ENCODE results near the gene HOXB7. TPM values are rescaled to one million over a fixed set of nuclear protein-coding genes. Genes with fewer than 3 reads are reported as not detected.

Gene HOXB7
- total and polyA plus RNA-seq, 9 donors = 0.23 to 6.9 (median 1.3) TPM

- Histone ChIP-seq H3K9me3 (no peaks in the 10 kb centered on the region), H3K27me3 (no peaks in the 10 kb centered on the region), H3K36me3 (no peaks in the 10 kb centered on the region), H3K4me1 (ENCODE audit: insufficient read depth) (no peaks in the 10 kb centered on the region), H3K4me3 (no peak overlapping the region), H3K27ac (no peak overlapping the region)
- TF ChIP-seq POLR2A (IDR thresholded peaks at IDR 0.05) = no peak
- TF ChIP-seq CTCF (IDR thresholded peaks at IDR 0.05) = no peak
- no peak for TF ChIP-seq EP300 (IDR thresholded peaks at IDR 0.05)
- intact Hi-C loops (cut with DNase I) = no loop called here
- 46 to 61% (median 46%) methylated on average over 6 of the region's 6 CpGs for WGBS, 3 donors
- DNase-seq = no peak
Observed at GRCh38 chr17:48569674-48570324, 41.0 kb downstream of the HOXB7 start.

- Histone ChIP-seq H3K4me3 (no peak overlapping the region), H3K9me3 (no peaks in the 10 kb centered on the region), H3K4me1 (ENCODE audit: insufficient read depth) (no peaks in the 10 kb centered on the region), H3K36me3 (no peaks in the 10 kb centered on the region), H3K27me3 (no peaks in the 10 kb centered on the region), H3K27ac (no peak overlapping the region)
- intact Hi-C loops (cut with DNase I) = no loop called here
- WGBS, 3 donors = 22 to 39% (median 25%) methylated on average over 3 of the region's 3 CpGs
- no peak for DNase-seq
- TF ChIP-seq CTCF (IDR thresholded peaks at IDR 0.05) (no peak), POLR2A (IDR thresholded peaks at IDR 0.05) (no peak), EP300 (IDR thresholded peaks at IDR 0.05) (no peak)
Observed at GRCh38 chr17:48569240-48569582, 41.6 kb downstream of the HOXB7 start.

GRCh38 chr17:48568499-48569239, 42.1 kb downstream of the HOXB7 start:
- Histone ChIP-seq H3K4me1 (ENCODE audit: insufficient read depth) (no peaks in the 10 kb centered on the region), H3K4me3 (no peak overlapping the region), H3K27ac (no peak overlapping the region), H3K36me3 (no peaks in the 10 kb centered on the region), H3K9me3 (no peaks in the 10 kb centered on the region), H3K27me3 (no peaks in the 10 kb centered on the region)
- TF ChIP-seq CTCF (IDR thresholded peaks at IDR 0.05) (no peak), EP300 (IDR thresholded peaks at IDR 0.05) (no peak), POLR2A (IDR thresholded peaks at IDR 0.05) (no peak)
- WGBS, 3 donors = 5 to 13% (median 7%) methylated on average over 33 of the region's 33 CpGs
- DNase-seq = no peak
- intact Hi-C loops (cut with DNase I) = no loop called here

GRCh38 chr17:48567646-48568354, 43.0 kb downstream of the HOXB7 start:
- TF ChIP-seq POLR2A (IDR thresholded peaks at IDR 0.05) = no peak
- no peak for TF ChIP-seq CTCF (IDR thresholded peaks at IDR 0.05)
- TF ChIP-seq EP300 (IDR thresholded peaks at IDR 0.05) = no peak
- no peak overlapping the region for H3K27ac ChIP-seq
- no peaks in the 10 kb centered on the region for H3K4me1 ChIP-seq (ENCODE audit: insufficient read depth)
- no peak overlapping the region for H3K4me3 ChIP-seq
- no peaks in the 10 kb centered on the region for H3K36me3 ChIP-seq
- H3K9me3 ChIP-seq = no peaks in the 10 kb centered on the region
- WGBS, 3 donors = 60 to 62% (median 60%) methylated on average over 2 of the region's 2 CpGs
- H3K27me3 ChIP-seq = no peaks in the 10 kb centered on the region
- DNase-seq = no peak
- intact Hi-C loops (cut with DNase I) = no loop called here
